ENCODE data around the gene SFMBT2.

DNA sequence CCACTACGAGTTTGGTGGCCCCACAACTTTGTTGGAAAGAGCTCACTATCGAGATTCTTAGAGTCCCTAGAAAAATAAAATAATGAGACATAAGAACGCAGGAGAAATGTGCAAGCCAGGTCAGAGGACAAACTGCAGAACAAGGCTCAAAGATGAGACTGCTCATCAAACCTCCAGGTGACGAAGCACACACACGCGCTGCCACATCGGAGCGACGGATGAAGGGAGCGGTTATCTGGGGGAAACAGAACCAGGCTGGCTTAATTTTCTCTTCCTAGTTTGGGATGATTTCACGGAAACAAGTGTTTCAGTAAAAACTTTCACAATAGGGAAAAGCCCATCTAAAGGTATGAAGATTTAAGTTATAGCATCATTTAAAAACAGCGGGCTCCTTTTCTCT is 231.3 kb downstream of the SFMBT2 start:
- TF ChIP-seq, protein P1, sequence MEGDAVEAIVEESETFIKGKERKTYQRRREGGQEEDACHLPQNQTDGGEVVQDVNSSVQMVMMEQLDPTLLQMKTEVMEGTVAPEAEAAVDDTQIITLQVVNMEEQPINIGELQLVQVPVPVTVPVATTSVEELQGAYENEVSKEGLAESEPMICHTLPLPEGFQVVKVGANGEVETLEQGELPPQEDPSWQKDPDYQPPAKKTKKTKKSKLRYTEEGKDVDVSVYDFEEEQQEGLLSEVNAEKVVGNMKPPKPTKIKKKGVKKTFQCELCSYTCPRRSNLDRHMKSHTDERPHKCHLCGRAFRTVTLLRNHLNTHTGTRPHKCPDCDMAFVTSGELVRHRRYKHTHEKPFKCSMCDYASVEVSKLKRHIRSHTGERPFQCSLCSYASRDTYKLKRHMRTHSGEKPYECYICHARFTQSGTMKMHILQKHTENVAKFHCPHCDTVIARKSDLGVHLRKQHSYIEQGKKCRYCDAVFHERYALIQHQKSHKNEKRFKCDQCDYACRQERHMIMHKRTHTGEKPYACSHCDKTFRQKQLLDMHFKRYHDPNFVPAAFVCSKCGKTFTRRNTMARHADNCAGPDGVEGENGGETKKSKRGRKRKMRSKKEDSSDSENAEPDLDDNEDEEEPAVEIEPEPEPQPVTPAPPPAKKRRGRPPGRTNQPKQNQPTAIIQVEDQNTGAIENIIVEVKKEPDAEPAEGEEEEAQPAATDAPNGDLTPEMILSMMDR (IDR thresholded peaks at IDR 0.05) = no peak
- no peak for TF ChIP-seq POLR2A (IDR thresholded peaks at IDR 0.05)

All from right lobe of liver (tissue), 4 donors.